ENCODE data around the gene SERPINB7.

GRCh38 chr18:63828120-63828519 is 52.9 kb downstream of the SERPINB7 start:
- TF ChIP-seq POLR2AphosphoS5 (IDR thresholded peaks at IDR 0.05; ENCODE audit: low read depth, low read length) (no peak), TAF1 (IDR thresholded peaks at IDR 0.05; ENCODE audit: borderline replicate concordance, insufficient read depth, low read length) (no peak), REST (IDR thresholded peaks at IDR 0.05; ENCODE audit: insufficient read depth in 1 of 2, low read depth in 2 of 2, low read length in 2 of 2) (no peak)
